ENCODE data around the gene NDUFA7. TPM values are rescaled to one million over a fixed set of nuclear protein-coding genes. Genes with fewer than 3 reads are reported as not detected.
A peak's percentile ranks its signal among the peaks of the same experiment; 100 is the strongest.

NDUFA7 gene
- total RNA-seq, 1 donor: 9.1 TPM

DNA sequence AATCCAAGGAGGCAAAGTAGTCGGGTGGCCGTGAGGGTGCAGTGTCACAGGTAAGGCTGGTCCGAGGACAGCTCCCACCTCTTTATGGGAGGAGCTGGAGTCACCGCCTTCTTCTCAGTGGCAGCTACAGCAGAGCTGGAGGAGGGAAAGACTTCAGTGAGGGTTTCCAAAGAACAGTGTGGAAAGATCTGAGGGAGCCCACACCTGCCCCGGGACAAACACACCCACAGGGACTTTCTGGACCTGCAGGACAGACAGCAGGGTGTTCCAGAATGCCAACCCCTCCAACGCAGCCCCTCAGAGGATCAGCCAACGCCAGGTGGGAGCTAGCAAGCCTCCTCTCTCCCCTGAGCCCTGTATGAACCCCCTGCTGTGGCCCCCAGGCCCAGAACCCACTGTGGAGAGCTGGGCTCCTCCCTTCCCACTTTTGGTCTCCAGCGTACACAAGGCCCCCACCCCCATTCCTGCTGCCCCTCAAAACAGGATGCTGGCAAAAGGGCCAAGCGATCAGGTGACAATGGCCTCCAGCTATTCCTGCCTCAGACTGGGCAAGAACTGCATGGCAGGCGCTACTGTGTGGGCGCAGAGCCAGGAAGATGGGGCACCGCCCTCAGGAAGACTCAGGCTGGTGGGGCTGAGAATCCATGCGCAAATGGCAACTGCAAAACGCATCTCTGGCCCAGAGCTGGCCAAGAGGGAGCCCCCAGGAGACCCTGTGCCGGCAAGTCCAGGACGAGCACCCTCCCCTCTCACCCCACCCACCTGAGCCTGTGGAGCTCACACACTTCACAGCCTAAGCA lies 9.5 kb downstream of the NDUFA7 start:
- TF ChIP-seq, protein P1, sequence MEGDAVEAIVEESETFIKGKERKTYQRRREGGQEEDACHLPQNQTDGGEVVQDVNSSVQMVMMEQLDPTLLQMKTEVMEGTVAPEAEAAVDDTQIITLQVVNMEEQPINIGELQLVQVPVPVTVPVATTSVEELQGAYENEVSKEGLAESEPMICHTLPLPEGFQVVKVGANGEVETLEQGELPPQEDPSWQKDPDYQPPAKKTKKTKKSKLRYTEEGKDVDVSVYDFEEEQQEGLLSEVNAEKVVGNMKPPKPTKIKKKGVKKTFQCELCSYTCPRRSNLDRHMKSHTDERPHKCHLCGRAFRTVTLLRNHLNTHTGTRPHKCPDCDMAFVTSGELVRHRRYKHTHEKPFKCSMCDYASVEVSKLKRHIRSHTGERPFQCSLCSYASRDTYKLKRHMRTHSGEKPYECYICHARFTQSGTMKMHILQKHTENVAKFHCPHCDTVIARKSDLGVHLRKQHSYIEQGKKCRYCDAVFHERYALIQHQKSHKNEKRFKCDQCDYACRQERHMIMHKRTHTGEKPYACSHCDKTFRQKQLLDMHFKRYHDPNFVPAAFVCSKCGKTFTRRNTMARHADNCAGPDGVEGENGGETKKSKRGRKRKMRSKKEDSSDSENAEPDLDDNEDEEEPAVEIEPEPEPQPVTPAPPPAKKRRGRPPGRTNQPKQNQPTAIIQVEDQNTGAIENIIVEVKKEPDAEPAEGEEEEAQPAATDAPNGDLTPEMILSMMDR (IDR thresholded peaks at IDR 0.05; ENCODE audit: insufficient read depth, low read depth, low read length): no peak
- no peak for DNase-seq (ENCODE audit: low read depth)
- no peak overlapping the region for H3K4me3 ChIP-seq (ENCODE audit: low read depth, low read length)

DNA sequence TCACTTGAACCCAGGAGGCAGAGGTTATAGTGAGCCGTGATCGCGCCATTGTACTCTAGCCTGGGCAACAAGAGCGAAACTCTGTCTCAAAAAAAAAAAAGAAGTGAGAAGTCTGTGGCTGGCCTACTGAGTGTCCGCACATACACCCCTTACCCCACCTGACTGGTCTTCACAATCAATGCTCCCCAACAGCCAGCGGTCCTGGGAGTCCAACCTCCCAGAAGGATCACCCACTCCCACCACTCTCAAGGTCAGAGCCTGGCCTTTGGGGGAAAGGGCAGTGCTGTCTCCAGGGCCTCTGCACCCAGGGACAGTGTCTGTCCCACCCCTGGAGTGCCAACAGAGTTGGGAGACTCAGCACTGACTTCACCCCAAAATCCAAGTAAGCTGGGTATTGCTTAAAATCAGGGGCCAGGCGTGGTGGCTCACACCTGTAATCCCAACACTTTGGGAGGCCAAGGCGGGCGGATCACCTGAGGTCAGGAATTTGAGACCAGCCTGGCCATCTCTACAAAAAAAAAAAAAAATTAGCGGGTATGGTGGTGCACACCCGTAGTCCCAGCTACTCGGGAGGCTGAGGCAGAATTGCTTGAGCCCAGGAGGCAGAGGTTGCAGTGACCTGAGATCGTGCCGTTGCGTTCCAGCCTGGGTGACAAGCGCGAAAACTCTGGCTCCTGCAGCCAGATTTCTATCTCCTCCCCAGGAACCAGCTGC lies 10.7 kb downstream of the NDUFA7 start:
- no peak for DNase-seq (ENCODE audit: low read depth)
- no peak overlapping the region for H3K4me3 ChIP-seq (ENCODE audit: low read depth, low read length)
- TF ChIP-seq, protein P1 (IDR thresholded peaks at IDR 0.05; ENCODE audit: insufficient read depth, low read depth, low read length): no peak

DNA sequence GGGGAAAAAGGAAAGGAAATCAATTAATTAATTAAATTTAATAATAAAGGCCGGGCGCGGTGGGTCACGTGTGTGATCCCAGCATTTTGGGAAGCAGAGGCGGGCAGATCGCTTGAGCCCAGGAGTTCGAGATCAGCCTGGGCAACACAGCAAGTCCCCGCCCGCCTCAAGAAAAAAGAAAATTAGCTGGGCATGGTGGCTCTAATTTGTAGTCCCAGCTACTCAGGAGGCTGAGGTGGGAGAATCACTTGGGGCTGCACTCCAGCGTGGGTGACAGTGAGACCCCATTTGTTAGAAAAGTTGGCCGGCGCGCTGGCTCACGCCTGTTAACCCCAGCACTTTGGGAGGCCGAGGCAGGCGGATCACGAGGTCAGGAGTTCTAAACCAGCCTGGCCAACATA lies 12.3 kb downstream of the NDUFA7 start:
- TF ChIP-seq, protein P1 (IDR thresholded peaks at IDR 0.05; ENCODE audit: insufficient read depth, low read depth, low read length): no peak
- no peak for DNase-seq (ENCODE audit: low read depth)
- H3K4me3 ChIP-seq (ENCODE audit: low read depth, low read length): peak overlapping the region; percentile 66

DNA sequence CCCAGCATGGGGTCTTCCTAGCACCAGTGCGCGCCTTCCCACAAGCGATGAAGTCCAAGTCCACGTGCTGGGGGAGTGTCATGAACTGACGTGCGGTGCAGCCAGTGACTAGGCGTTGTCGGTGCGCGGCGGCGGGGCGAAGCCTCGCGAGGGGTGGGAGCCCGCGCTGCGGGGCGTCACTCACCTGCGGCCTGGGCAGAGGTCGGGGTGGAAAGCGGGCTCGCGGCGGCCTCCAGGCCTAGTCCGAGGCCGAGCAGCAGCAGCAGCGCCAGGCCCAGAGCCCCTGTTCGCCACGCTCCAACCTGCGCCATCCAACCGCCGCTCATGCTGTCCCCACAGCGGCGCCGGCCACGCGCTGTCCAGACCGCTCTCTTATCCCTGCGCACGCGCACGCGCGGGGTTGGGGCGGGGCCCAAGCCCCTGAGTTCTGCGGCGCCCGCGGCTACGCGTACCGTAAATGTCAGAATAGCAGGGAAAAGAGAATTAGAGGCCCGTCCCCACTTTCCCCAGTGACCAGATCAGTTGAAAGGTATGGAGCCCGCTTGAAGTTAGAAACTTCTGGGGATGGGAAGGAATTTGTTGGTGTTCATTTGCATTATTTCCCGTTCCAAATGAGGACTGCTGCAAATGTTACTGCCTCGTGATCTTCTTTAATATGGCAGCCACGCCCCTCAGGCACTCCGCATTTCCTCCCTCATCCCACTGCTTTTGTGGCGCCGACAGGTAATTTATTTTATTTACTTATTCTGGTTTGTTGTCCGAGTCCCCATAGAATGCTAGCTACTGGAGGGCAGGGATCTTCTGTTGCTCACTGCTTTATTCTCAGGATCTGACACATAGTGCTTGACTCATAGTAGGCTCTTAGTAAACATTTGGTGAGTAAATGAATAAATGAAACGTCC lies 13.0 kb downstream of the NDUFA7 start, which contains the start of gene CD320:
TSS of gene CD320 (minus strand) at position 394 of the 902 bp plus-strand sequence. CDS start at position 326, 68 bp downstream.
- DNase-seq (ENCODE audit: low read depth): peak; percentile 91
- H3K4me3 ChIP-seq (ENCODE audit: low read depth, low read length): peak within 1 kb of the TSS; percentile 66
- TF ChIP-seq, protein P1 (IDR thresholded peaks at IDR 0.05; ENCODE audit: insufficient read depth, low read depth, low read length): no peak

DNA sequence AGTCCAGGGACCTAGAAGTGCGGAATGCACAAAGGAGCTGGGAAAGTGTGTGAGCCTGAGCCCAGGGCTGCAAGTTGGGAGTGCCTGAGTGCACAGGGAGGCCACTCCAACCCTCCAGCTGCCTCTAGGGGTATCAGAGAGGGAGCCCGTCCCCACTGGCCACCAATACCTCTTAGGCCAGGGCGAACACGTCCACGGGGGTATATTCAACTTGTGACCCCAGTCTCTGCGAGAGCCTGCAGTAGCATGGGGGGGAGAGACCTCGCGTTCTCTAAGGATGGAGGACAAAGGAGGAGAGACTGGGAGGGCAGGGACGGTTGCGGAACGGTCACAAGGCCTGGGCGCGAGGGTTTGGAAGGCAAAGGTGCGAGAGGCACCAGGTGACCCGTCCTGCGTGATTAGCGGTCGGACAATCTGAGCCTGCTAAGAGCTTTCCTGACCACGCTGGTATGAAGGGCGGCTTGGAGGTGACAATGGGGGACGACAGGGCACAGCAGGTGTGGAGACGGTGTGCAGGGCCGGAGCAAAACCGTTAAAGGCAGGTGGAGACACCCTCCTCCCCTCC lies 13.7 kb downstream of the NDUFA7 start:
- H3K4me3 ChIP-seq (ENCODE audit: low read depth, low read length): peak overlapping the region; percentile 66
- TF ChIP-seq, protein P1 (IDR thresholded peaks at IDR 0.05; ENCODE audit: insufficient read depth, low read depth, low read length): no peak
- no peak for DNase-seq (ENCODE audit: low read depth)

All from fibroblast of villous mesenchyme (primary cell).